Inflammatory macrophage (primary cell): ENCODE measurements around the gene NIF3L1.

Experiments
- DNase-seq, 2 donors: peaks; one replicate each; pipeline ENCODE4 v3.0.0-alpha.2; 2020 to 2022

NIF3L1 gene

DNA sequence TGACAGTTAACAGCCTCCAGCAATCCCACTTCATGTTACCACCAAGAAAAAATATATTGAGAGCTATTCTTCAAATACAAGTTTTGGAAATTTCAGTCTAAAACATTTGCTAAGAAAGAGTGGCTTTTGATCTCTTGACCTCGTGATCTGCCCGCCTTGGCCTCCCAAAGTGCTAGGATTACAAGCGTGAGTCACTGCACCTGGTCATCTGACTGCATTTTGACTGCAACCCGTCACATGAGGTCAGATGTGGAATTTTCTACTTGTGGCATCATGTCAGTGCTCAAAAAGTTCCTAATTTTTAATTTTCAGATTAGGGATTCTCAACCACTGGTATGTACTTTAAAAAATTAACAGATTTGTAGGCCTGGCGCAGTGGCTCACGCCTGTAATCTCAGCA, 15.6 kb upstream of the NIF3L1 start:
- peak; percentile 50 to 65 for DNase-seq

DNA sequence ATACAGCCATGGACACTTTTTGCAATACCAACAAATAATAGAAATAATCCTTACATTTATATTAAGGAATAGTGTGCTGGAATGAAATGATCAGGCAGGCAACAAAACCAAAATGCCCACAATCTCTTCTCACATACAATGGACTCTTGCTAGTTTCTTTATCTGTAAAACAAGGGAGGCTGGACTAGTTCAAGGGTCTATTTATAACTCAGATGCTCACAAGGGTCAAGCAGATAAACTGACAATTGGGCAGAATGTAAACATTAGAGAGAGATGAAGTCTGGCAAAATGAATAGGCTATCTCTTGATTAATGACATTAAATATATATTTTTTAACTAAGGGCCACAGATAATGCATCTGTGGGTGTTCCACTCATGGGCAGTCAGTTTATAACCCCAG, 11.7 kb upstream of the NIF3L1 start:
- DNase-seq = no peak

DNA sequence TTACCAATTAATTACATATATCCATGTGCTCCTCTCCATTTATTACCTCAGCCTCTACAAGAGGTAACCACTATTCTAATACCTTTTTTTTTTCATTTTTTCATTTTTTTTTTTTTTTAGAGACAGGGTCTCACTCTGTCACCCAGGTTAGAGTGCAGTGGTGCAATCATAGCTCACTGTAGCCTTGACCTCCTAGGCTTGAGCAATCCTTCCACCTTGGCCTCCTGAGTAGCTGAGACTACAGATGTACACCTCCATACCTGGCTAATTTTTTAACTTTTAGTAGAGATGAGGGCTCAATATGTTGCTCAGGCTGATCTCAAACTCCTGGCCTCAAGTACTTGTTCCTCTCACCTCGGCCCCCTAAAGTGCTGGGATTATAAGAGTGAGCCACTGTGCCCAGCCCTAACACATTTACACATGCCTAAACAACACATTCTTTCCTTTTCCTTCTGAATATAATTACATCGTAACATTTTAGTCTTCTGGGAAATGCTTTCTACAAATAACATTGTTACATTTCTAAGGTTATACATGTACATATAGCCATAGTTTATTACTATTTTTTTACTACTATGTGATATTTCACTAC, 10.8 kb upstream of the NIF3L1 start:
- no peak for DNase-seq

DNA sequence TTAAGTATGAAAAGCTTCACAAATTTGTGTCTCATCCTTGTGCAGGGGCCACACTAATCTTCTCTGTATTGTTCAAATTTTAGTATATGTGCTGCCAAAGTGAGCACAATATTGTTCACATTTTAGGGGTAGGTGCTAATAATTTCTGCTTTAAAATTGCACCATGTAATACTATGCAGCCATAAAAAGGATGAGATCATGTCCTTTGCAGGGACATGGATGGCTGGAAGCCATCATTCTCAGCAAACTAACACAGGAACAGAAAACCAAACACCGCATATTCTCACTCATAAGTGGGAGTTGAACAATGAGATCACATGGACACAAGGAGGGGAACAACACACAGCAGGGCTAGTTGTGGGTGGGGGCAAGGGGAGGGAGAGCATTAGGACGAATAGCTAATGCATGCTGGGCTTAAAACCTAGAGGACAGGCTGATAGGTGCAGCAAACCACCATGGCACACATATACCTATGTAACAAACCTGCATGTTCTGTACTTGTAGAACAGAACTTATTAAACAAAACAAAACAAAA, 7.4 kb upstream of the NIF3L1 start:
- peak; percentile 23 to 58 for DNase-seq

DNA sequence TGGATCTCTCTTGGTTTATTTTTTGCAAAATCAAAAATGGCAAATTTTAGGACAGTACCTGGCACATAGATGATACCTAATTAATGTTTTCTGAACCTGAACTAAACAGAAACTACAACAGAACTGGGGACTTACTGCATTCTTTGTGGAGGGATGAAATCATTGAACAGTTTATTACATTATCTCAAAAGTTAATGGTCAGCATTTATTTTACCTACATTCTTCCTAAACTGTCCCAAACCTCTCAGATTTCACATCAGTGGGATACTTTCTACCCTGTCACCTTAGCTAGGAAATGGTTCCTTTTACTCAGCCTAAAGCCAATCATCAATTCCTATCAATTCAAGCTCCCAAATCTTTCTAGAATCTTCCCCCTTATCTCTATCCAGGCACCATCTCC, 10.3 kb downstream of the NIF3L1 start:
- DNase-seq = no peak

DNA sequence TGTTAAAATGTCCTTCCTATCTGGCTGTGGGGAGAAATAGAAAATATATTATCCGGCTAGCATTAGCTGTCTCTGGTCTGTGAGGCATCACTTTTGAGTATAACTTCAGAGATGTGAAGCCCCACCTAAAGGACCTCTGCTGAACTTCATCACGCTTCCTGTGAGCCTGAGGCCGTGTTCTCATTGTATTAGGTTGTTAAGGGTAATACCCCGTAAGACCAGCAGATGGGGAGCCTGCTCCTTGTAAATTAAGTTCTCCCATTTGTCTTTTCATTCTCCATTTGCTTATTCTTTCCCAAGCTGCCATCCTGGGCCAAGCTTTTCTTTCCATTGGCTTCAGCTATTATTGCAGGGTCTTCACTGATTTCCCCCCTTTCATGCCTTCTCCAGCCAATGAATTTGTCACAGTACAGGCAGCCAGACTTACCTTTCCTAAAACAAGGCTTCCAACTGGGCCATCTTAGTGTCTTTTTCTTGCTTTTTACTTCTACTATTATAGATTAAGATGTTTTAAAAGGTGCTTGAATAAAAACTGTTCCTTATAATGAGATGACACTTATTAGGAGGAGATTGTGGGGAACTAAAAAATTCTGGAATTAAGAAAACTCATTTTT, 12.4 kb downstream of the NIF3L1 start:
- peak; percentile 84 to 85 for DNase-seq

DNA sequence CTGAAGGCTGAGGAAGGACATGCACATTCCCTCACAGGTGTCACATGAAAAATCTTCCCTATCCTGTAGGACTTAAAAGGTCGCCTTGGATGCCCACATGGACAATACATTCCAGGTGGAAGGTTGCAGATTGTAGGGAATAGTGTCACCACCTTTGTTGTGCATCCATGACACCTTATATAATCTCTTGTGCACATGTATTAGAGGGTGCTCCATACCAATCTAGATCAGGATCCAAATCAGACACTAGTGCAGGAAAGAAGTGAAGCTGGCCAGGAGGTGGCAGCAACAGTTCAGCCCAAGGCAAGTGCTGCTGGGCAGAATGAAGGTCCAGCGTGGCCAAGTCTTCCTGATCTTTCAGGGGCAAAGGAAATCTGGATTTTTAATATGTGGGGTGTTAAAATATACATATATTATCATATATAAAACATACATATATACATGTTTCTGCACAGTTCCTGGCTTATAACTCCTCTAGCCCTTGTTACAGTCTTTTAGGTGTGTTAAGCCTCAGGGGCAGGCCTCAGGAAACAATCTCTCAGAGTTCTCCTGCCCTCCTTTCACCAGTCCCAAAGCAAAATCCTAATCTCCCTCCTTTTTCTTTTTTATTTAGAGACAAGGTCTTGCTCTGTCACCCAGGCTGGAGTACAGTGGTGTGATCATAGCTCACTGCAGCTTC, 16.6 kb downstream of the NIF3L1 start:
- DNase-seq = peak; percentile 64 to 70

DNA sequence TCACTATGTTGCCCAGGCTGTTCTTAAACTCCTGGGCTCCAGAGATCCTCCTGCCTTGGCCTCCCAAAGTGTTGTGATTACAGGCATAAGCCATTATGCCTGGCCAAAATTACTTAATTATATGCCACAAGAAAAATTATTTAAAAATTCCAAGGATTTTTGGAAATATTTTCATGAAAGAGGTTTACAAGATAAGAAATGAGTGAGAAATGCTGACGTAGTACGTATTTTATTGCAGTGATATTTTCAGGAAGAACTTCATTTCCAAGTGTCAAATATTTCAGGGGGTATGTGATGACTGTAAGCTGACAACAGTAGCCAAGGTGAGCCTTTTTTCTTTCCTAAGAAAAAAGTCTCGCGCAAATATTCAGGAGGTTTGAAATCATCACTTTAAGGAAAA, 20.8 kb downstream of the NIF3L1 start:
- no peak for DNase-seq

DNA sequence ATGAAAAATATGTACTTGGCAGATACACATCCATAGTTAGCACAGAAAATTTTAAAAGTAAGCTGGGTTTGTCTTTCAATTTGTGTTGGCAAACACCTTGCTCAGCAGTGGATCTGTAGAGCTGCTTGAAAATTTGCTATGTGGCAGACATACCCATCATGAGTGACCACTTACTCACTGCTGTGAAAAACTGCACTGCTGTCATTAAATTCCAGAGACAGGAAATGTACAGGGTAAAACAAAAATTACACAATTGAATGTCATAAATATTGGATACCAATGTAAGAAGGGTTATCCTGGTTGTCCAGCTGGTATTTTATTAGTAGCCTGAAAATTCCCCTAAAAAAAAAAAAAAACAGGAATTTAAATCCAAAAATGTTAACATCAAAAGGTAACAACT, 24.5 kb downstream of the NIF3L1 start:
- no peak for DNase-seq

DNA sequence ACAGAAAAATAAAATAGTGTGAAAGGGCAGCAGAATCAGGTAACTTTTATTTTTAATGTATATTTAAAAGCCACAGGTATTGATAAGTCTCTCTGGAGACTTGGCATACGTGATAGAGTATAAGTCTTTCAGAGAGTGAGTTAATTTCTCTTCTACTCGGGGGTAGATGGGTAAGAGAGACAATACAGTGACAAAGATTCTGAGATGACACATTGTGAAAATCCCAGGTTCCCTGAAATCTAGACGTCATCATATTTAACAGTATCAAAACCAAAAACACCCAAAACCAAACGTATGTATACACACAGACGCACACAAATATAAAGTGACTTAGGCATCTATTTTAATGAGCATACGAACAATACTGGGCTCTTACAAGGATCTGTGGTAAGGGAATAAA, 33.3 kb downstream of the NIF3L1 start:
- no peak for DNase-seq

DNA sequence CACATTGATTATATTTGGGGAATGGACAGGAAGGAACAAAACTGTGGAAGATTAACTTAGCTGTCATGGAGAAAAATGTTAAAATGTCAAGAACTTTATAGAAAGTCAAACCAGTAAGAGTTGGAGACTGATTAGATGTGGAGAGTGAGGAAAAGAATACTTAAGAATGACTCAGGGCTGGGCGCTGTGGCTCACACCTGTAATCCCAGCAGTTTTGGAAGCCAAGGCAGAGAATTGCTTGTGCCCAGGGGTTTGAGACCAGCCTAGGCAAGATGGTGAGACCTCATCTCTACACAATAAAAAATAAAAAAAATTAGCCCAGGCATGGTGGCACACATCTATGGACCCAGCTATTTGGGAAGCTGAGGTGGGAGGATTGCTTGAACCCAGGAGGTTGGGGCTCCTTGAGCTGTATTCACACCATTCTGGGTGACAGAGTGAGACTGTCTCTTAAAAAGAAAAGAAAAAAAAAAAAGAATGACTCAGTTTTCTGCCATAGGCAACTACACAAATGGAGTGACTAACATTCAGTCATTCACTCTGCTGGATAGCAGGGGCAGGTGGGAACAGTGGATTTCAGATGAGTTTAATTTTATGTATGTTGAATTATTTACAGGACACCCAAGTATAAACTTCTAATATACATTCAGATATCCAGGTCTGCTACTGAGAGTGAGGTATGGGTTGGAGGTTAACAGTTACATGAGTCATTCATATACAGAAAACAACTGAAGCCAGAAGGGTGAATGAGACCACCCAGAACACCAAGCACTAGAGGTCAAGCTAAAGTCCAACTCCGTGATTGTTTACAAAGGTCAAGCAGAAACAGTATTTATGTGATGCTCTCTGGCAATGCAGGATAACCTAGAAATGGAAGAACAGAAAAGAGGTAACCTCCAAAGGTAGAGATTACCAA, 40.4 kb downstream of the NIF3L1 start:
- no peak for DNase-seq

DNA sequence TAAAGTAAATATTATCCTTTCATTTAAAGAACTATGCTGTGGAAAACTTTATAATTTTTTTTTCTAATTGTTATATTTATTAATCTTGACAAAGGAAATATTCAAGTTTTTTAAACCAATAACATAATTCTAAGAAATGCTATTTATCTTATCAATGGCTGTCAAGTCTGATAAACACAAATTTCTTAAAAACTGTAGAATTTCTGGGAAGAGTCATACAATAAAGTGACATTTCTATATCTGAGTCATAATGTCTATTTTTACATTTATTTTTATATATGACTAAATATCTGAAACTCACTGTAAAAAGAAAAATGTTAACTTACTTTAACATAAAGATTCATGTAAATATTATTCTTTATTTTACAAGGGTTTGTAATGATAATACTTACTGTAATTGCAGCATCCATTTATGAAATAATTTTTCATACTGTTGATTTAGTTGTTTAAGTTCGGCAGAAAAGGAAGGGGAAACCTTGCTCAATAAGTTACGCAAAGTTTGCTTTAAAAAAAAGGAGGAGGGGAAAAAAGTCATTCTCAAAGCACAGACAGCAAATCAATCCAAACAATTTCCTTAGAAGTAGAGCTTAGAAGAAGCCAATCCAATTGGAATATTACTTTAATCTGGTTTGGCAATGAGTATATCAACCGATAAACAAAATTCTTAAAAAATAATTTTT, 41.9 kb downstream of the NIF3L1 start:
- DNase-seq = peak; percentile 52 to 70

DNA sequence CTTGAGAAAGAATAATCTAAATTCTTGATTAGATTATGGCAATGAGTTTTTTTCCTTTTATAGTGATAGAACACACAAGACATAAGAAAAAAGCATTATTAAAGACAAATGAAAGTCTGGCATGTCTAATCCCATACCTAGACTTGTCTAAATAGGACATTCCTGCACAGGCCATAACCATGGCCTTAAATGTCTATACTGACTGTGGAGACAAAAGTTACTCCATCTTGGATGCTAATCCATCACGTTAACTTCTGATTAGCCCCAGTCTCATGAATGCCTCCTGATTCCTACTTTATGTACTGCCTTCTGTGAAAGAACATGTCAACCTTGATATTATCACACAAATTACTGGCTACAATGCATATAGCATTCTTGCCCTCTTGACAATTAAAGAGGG, 50.7 kb downstream of the NIF3L1 start:
- no peak for DNase-seq

DNA sequence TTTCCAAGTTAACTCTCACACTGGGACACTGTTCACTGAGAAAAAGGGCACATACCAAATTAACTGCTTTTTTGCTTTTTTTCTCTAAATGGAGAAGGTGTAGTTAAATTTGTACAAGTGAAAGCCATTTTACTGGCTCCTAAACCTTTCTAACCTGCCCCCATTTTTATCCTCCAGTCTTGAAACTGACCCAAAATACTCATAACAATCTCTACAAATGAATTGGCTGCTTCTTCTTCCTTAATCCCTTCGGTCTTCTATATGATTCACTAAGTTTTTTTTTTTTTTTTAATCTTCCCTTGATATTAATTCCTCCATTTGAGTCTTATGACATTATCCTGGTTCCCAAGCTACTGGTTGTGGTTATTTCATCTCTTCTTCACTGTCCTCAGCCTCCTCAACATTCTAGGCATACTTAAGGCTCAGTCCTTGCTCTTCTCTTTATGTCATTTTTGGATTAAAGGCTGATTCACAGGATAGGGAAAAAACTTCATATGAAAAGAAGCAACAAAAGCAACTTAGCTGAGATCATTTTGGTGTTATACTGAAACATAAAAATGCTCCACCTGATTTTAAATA, 54.4 kb downstream of the NIF3L1 start:
- DNase-seq = no peak

DNA sequence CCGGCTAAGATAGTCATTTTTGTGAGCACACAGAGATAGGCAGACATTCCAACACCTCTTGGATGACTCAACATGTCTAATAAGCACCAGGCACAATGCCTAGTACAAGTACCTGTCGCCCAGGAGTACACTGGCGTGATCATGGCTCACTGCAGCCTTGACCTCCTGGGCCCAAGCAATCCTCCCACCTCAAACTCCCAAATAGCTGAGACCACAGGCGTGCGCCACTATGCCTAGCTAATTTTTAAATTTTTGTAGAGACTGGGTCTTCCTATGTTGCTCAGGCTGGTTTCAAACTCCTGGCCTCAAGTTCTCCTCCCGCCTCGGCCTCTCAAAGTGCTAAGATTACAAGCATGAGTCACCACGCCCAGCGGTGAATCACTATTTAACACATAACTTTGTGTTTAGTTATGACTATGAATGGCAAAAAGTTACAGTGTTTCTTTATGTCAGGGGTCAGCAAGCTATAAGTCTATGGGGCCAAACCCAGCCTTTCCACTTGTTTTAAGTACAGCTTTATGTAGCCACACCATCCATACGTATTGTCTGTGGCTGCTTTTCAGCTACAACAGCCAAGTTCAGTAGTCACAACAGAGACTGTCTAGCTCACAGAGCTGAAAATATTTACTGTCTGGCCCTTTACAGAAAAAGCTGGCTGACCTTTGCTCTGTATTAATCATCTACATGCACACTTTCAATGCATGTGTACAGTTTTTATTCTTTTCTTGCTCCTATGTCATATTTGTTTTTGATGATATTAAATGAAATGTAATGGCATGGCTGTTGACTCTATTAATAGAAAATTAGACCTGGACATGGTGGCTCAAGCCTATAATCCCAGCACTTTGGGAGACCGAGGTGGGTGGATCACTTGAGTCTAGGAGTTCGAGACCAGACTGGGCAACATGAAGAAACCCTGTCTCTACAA, 55.6 kb downstream of the NIF3L1 start:
- DNase-seq = peak; percentile 33 to 47

DNA sequence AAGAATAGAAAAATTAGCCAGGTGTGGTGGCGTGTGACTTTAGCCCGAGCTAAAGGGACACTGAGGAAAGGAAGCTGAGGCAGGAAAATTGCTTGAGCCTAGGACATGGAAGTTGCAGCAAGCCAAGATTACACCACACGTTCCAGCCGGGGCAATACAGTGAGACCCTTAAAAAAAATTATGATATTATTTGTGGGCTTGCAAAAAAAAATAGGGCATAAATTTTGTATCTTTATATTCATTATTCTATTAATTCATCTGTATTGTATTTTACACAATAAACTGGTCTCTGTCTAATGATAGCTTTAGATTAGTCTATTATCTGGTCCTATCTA, 56.2 kb downstream of the NIF3L1 start:
- no peak for DNase-seq

DNA sequence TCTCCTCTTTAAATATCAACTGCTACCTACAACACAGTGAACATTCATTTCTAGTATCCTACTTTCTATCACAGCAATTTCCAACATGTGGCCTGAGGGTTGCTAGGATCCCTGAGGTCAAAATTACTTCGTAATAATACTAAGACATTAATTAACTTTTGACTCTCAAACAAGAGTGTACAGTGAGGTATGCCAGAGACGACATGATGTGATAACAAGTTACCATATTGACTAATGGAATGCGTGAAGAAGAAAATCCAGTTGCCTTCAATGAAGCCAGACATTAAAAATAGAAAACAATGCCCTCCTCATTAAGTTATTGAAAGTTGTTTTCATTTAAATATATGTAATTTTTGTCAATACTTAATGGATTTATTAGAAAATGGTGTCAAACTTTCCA, 61.2 kb downstream of the NIF3L1 start:
- DNase-seq = no peak
